NCI-H1930 (cell line): ENCODE measurements around the gene SFRP5.
A peak's percentile ranks its signal among the peaks of the same experiment; 100 is the strongest.

ENCODE experiments used
- DNase-seq, 2 experiments: peaks; one replicate each; lab custom pipeline; 2025; lab: John Stamatoyannopoulos, UW

Gene SFRP5

GRCh38 chr10:97785731-97786130 is 13.9 kb upstream of the SFRP5 start:
- DNase-seq, result no peak

- no peak for DNase-seq
Measured at GRCh38 chr10:97785231-97785630, 13.4 kb upstream of the SFRP5 start.

GRCh38 chr10:97784200-97784810 is 12.5 kb upstream of the SFRP5 start:
- no peak for DNase-seq

- DNase-seq, result no peak
Measured at GRCh38 chr10:97782455-97783228, 10.8 kb upstream of the SFRP5 start.

GRCh38 chr10:97781618-97782331 is 10.0 kb upstream of the SFRP5 start:
- DNase-seq, result no peak

- DNase-seq, result no peak
Measured at GRCh38 chr10:97780841-97781617, 9.2 kb upstream of the SFRP5 start.

- DNase-seq, result no peak
Measured at GRCh38 chr10:97779975-97780374, 8.2 kb upstream of the SFRP5 start.

GRCh38 chr10:97779492-97779891 is 7.7 kb upstream of the SFRP5 start:
- no peak for DNase-seq

GRCh38 chr10:97778452-97779302 is 6.9 kb upstream of the SFRP5 start:
- no peak for DNase-seq

- no peak for DNase-seq
Measured at GRCh38 chr10:97777143-97777542, 5.3 kb upstream of the SFRP5 start.

- no peak for DNase-seq
Measured at GRCh38 chr10:97774811-97775294, 3.1 kb upstream of the SFRP5 start.

- no peak for DNase-seq
Measured at GRCh38 chr10:97773096-97773495, 1.3 kb upstream of the SFRP5 start.

- DNase-seq, result peak; percentile 4 to 45
Measured at GRCh38 chr10:97771055-97771891, 526 bp downstream of the SFRP5 start.

GRCh38 chr10:97770255-97770654 is 1.5 kb downstream of the SFRP5 start:
- DNase-seq, result no peak

GRCh38 chr10:97768322-97769315 is 3.2 kb downstream of the SFRP5 start:
- no peak for DNase-seq

- no peak for DNase-seq
Measured at GRCh38 chr10:97766996-97767924, 4.5 kb downstream of the SFRP5 start.

GRCh38 chr10:97766106-97766810 is 5.5 kb downstream of the SFRP5 start:
- DNase-seq, result no peak
